ENCODE results near the gene TP53I13.

TP53I13 gene

GRCh38 chr17:29595107-29595942 lies 26.8 kb downstream of the TP53I13 start:
- Mint-ChIP-seq H3K4me1 (peaks cover 81% of the 10 kb centered on the region), H3K9me3 (no peaks in the 10 kb centered on the region), H3K27ac (no peak overlapping the region), H3K27me3 (ENCODE audit: low read depth, poor library complexity) (peaks cover 13% of the 10 kb centered on the region), H3K36me3 (ENCODE audit: low read depth) (no peaks in the 10 kb centered on the region), H3K4me3 (no peak overlapping the region)
- TF ChIP-seq CTCF (IDR thresholded peaks at IDR 0.05), result no peak
- DNase-seq, result peak; percentile 1

GRCh38 chr17:29595943-29596774 lies 27.7 kb downstream of the TP53I13 start:
- Mint-ChIP-seq H3K4me1 (peaks cover 80% of the 10 kb centered on the region), H3K27me3 (ENCODE audit: low read depth, poor library complexity) (peaks cover 16% of the 10 kb centered on the region), H3K36me3 (ENCODE audit: low read depth) (no peaks in the 10 kb centered on the region), H3K27ac (no peak overlapping the region), H3K4me3 (peak overlapping the region; percentile 7), H3K9me3 (no peaks in the 10 kb centered on the region)
- no peak for DNase-seq
- no peak for TF ChIP-seq CTCF (IDR thresholded peaks at IDR 0.05)

- Mint-ChIP-seq H3K27ac (no peak overlapping the region), H3K27me3 (ENCODE audit: low read depth, poor library complexity) (peaks cover 16% of the 10 kb centered on the region), H3K4me1 (peaks cover 80% of the 10 kb centered on the region), H3K9me3 (no peaks in the 10 kb centered on the region), H3K4me3 (no peak overlapping the region), H3K36me3 (ENCODE audit: low read depth) (no peaks in the 10 kb centered on the region)
- no peak for DNase-seq
- no peak for TF ChIP-seq CTCF (IDR thresholded peaks at IDR 0.05)
Observed at GRCh38 chr17:29596811-29597210, 28.3 kb downstream of the TP53I13 start.

- TF ChIP-seq CTCF (IDR thresholded peaks at IDR 0.05), result no peak
- no peaks in the 10 kb centered on the region for H3K9me3 Mint-ChIP-seq
- no peaks in the 10 kb centered on the region for H3K36me3 Mint-ChIP-seq (ENCODE audit: low read depth)
- peak overlapping the region; percentile 72 for H3K27ac Mint-ChIP-seq
- H3K4me3 Mint-ChIP-seq, result peak overlapping the region; percentile 66
- H3K27me3 Mint-ChIP-seq (ENCODE audit: low read depth, poor library complexity), result peaks cover 10% of the 10 kb centered on the region
- H3K4me1 Mint-ChIP-seq, result peaks cover 74% of the 10 kb centered on the region
- DNase-seq, result no peak
Observed at GRCh38 chr17:29597361-29598172, 29.1 kb downstream of the TP53I13 start.

- DNase-seq, result no peak
- Mint-ChIP-seq H3K36me3 (ENCODE audit: low read depth) (no peaks in the 10 kb centered on the region), H3K4me3 (no peak overlapping the region), H3K9me3 (no peaks in the 10 kb centered on the region), H3K27ac (no peak overlapping the region), H3K4me1 (peaks cover 35% of the 10 kb centered on the region), H3K27me3 (ENCODE audit: low read depth, poor library complexity) (peaks cover 7% of the 10 kb centered on the region)
- no peak for TF ChIP-seq CTCF (IDR thresholded peaks at IDR 0.05)
Observed at GRCh38 chr17:29603109-29603674, 34.7 kb downstream of the TP53I13 start.
